Keratinocyte (primary cell): ENCODE results near the gene FTSJ3.

ENCODE experiments used
- CTCF ChIP-seq, 3 experiments: IDR thresholded peaks in 1 of 3; conservative IDR thresholded peaks in 1 of 3; optimal IDR thresholded peaks in 1 of 3; 2 replicates in 2 of 3; 3 replicates in 1 of 3; pipeline versions ENCODE3 to v1.5.1; 2011; ENCODE audit warnings: low read length in 3 of 3, mild to moderate bottlenecking in 3 of 3, moderate library complexity in 2 of 3, control low read depth in 1 of 3, inconsistent platforms in 1 of 3; ENCODE audit not compliant: insufficient read depth in 2 of 3; ENCODE audit errors: extremely low read depth in 1 of 3
- EZH2 ChIP-seq: IDR thresholded peaks from one replicate; pipeline ENCODE4 v1.6.1; 2012; ENCODE audit warnings: inconsistent platforms, mild to moderate bottlenecking, low read length, moderate library complexity

GRCh38 chr17:63780928-63781327 lies 46.5 kb downstream of the FTSJ3 start:
- TF ChIP-seq CTCF (optimal IDR thresholded peaks at IDR 0.05 in 1 of 3, IDR thresholded peaks at IDR 0.05 in 1 of 3, conservative IDR thresholded peaks at IDR 0.05 in 1 of 3; ENCODE audit: extremely low read depth in 1 of 3, insufficient read depth in 2 of 3, low read length in 3 of 3) (no peak), EZH2 (no peak)
